ENCODE results near the gene HTRA3. TPM values are rescaled to one million over a fixed set of nuclear protein-coding genes. Genes with fewer than 3 reads are reported as not detected.

Gene HTRA3
- total RNA-seq, 1 experiment from 2014 or later = not detected

- Histone ChIP-seq H3K79me2 (ENCODE audit: low read length) (no peaks in the 10 kb centered on the region), H3K4me3 (ENCODE audit: low read length) (no peak overlapping the region), H3K27me3 (ENCODE audit: low read length) (no peaks in the 10 kb centered on the region), H4K20me1 (ENCODE audit: insufficient read depth, low read depth, low read length) (no peaks in the 10 kb centered on the region), H3K4me2 (ENCODE audit: low read depth, low read length, poor library complexity, severe bottlenecking) (no peak overlapping the region), H2AFZ (ENCODE audit: low read length) (no peak overlapping the region), H3K9me3 (ENCODE audit: low read length) (no peaks in the 10 kb centered on the region), H3K9me2 (replicated peaks; ENCODE audit: insufficient read depth, low read length) (no peaks in the 10 kb centered on the region), H3K27ac (ENCODE audit: low read length) (no peak overlapping the region), H3K4me1 (ENCODE audit: low read length) (peaks cover 10% of the 10 kb centered on the region), H3K36me3 (ENCODE audit: insufficient read depth, low read length) (no peaks in the 10 kb centered on the region), H3K9ac (ENCODE audit: low read length) (no peak overlapping the region)
- DNase-seq = peak; percentile 90
These were observed 27.5 kb upstream of the HTRA3 start for GRCh38 chr4:8241895-8242696.

GRCh38 chr4:8242782-8243560 lies 26.6 kb upstream of the HTRA3 start:
- H3K27me3 ChIP-seq (ENCODE audit: low read length) = no peaks in the 10 kb centered on the region
- no peaks in the 10 kb centered on the region for H4K20me1 ChIP-seq (ENCODE audit: insufficient read depth, low read depth, low read length)
- no peaks in the 10 kb centered on the region for H3K9me3 ChIP-seq (ENCODE audit: low read length)
- no peak for DNase-seq
- H2AFZ ChIP-seq (ENCODE audit: low read length) = no peak overlapping the region
- H3K4me3 ChIP-seq (ENCODE audit: low read length) = no peak overlapping the region
- no peaks in the 10 kb centered on the region for H3K79me2 ChIP-seq (ENCODE audit: low read length)
- peaks cover 10% of the 10 kb centered on the region for H3K4me1 ChIP-seq (ENCODE audit: low read length)
- no peaks in the 10 kb centered on the region for H3K9me2 ChIP-seq (replicated peaks; ENCODE audit: insufficient read depth, low read length)
- no peak overlapping the region for H3K4me2 ChIP-seq (ENCODE audit: low read depth, low read length, poor library complexity, severe bottlenecking)
- H3K36me3 ChIP-seq (ENCODE audit: insufficient read depth, low read length) = no peaks in the 10 kb centered on the region
- H3K9ac ChIP-seq (ENCODE audit: low read length) = no peak overlapping the region
- no peak overlapping the region for H3K27ac ChIP-seq (ENCODE audit: low read length)

- H3K27ac ChIP-seq (ENCODE audit: low read length) = no peak overlapping the region
- no peaks in the 10 kb centered on the region for H3K9me2 ChIP-seq (replicated peaks; ENCODE audit: insufficient read depth, low read length)
- peaks cover under 1% of the 10 kb centered on the region for H3K4me1 ChIP-seq (ENCODE audit: low read length)
- no peaks in the 10 kb centered on the region for H3K79me2 ChIP-seq (ENCODE audit: low read length)
- H3K9ac ChIP-seq (ENCODE audit: low read length) = no peak overlapping the region
- H4K20me1 ChIP-seq (ENCODE audit: insufficient read depth, low read depth, low read length) = no peaks in the 10 kb centered on the region
- H3K4me2 ChIP-seq (ENCODE audit: low read depth, low read length, poor library complexity, severe bottlenecking) = no peak overlapping the region
- no peaks in the 10 kb centered on the region for H3K27me3 ChIP-seq (ENCODE audit: low read length)
- no peak overlapping the region for H2AFZ ChIP-seq (ENCODE audit: low read length)
- no peak for DNase-seq
- H3K36me3 ChIP-seq (ENCODE audit: insufficient read depth, low read length) = no peaks in the 10 kb centered on the region
- H3K4me3 ChIP-seq (ENCODE audit: low read length) = no peak overlapping the region
- no peaks in the 10 kb centered on the region for H3K9me3 ChIP-seq (ENCODE audit: low read length)
These were observed 25.4 kb upstream of the HTRA3 start for GRCh38 chr4:8244001-8244757.

- H3K27me3 ChIP-seq (ENCODE audit: low read length) = no peaks in the 10 kb centered on the region
- H3K4me1 ChIP-seq (ENCODE audit: low read length) = no peaks in the 10 kb centered on the region
- H3K9ac ChIP-seq (ENCODE audit: low read length) = no peak overlapping the region
- H3K36me3 ChIP-seq (ENCODE audit: insufficient read depth, low read length) = no peaks in the 10 kb centered on the region
- H2AFZ ChIP-seq (ENCODE audit: low read length) = no peak overlapping the region
- no peaks in the 10 kb centered on the region for H3K9me2 ChIP-seq (replicated peaks; ENCODE audit: insufficient read depth, low read length)
- H4K20me1 ChIP-seq (ENCODE audit: insufficient read depth, low read depth, low read length) = no peaks in the 10 kb centered on the region
- DNase-seq = no peak
- no peaks in the 10 kb centered on the region for H3K9me3 ChIP-seq (ENCODE audit: low read length)
- no peak overlapping the region for H3K4me2 ChIP-seq (ENCODE audit: low read depth, low read length, poor library complexity, severe bottlenecking)
- H3K79me2 ChIP-seq (ENCODE audit: low read length) = no peaks in the 10 kb centered on the region
- H3K27ac ChIP-seq (ENCODE audit: low read length) = no peak overlapping the region
- H3K4me3 ChIP-seq (ENCODE audit: low read length) = no peak overlapping the region
These were observed 24.6 kb upstream of the HTRA3 start for GRCh38 chr4:8244931-8245460.

- H3K27ac ChIP-seq (ENCODE audit: low read length) = no peak overlapping the region
- H3K27me3 ChIP-seq (ENCODE audit: low read length) = no peaks in the 10 kb centered on the region
- H3K4me2 ChIP-seq (ENCODE audit: low read depth, low read length, poor library complexity, severe bottlenecking) = no peak overlapping the region
- H3K9me2 ChIP-seq (replicated peaks; ENCODE audit: insufficient read depth, low read length) = no peaks in the 10 kb centered on the region
- H3K36me3 ChIP-seq (ENCODE audit: insufficient read depth, low read length) = no peaks in the 10 kb centered on the region
- H3K4me3 ChIP-seq (ENCODE audit: low read length) = no peak overlapping the region
- no peaks in the 10 kb centered on the region for H3K4me1 ChIP-seq (ENCODE audit: low read length)
- no peaks in the 10 kb centered on the region for H3K79me2 ChIP-seq (ENCODE audit: low read length)
- H3K9ac ChIP-seq (ENCODE audit: low read length) = no peak overlapping the region
- no peak for DNase-seq
- no peaks in the 10 kb centered on the region for H4K20me1 ChIP-seq (ENCODE audit: insufficient read depth, low read depth, low read length)
- no peaks in the 10 kb centered on the region for H3K9me3 ChIP-seq (ENCODE audit: low read length)
- H2AFZ ChIP-seq (ENCODE audit: low read length) = no peak overlapping the region
These were observed 23.4 kb upstream of the HTRA3 start for GRCh38 chr4:8245884-8246833.

GRCh38 chr4:8247047-8247930 lies 22.3 kb upstream of the HTRA3 start:
- Histone ChIP-seq H3K79me2 (ENCODE audit: low read length) (no peaks in the 10 kb centered on the region), H2AFZ (ENCODE audit: low read length) (no peak overlapping the region), H3K9me2 (replicated peaks; ENCODE audit: insufficient read depth, low read length) (no peaks in the 10 kb centered on the region), H3K9ac (ENCODE audit: low read length) (no peak overlapping the region), H3K9me3 (ENCODE audit: low read length) (no peaks in the 10 kb centered on the region), H3K27ac (ENCODE audit: low read length) (no peak overlapping the region), H3K4me3 (ENCODE audit: low read length) (no peak overlapping the region), H3K27me3 (ENCODE audit: low read length) (no peaks in the 10 kb centered on the region), H3K36me3 (ENCODE audit: insufficient read depth, low read length) (no peaks in the 10 kb centered on the region), H3K4me1 (ENCODE audit: low read length) (no peaks in the 10 kb centered on the region), H4K20me1 (ENCODE audit: insufficient read depth, low read depth, low read length) (no peaks in the 10 kb centered on the region), H3K4me2 (ENCODE audit: low read depth, low read length, poor library complexity, severe bottlenecking) (no peak overlapping the region)
- DNase-seq = no peak

- DNase-seq = no peak
- no peak overlapping the region for H2AFZ ChIP-seq (ENCODE audit: low read length)
- H3K27me3 ChIP-seq (ENCODE audit: low read length) = no peaks in the 10 kb centered on the region
- no peaks in the 10 kb centered on the region for H3K4me1 ChIP-seq (ENCODE audit: low read length)
- H3K4me3 ChIP-seq (ENCODE audit: low read length) = no peak overlapping the region
- H3K9me2 ChIP-seq (replicated peaks; ENCODE audit: insufficient read depth, low read length) = no peaks in the 10 kb centered on the region
- no peak overlapping the region for H3K27ac ChIP-seq (ENCODE audit: low read length)
- H4K20me1 ChIP-seq (ENCODE audit: insufficient read depth, low read depth, low read length) = no peaks in the 10 kb centered on the region
- no peak overlapping the region for H3K9ac ChIP-seq (ENCODE audit: low read length)
- no peaks in the 10 kb centered on the region for H3K9me3 ChIP-seq (ENCODE audit: low read length)
- H3K4me2 ChIP-seq (ENCODE audit: low read depth, low read length, poor library complexity, severe bottlenecking) = no peak overlapping the region
- H3K36me3 ChIP-seq (ENCODE audit: insufficient read depth, low read length) = no peaks in the 10 kb centered on the region
- no peaks in the 10 kb centered on the region for H3K79me2 ChIP-seq (ENCODE audit: low read length)
These were observed 21.5 kb upstream of the HTRA3 start for GRCh38 chr4:8248091-8248490.
